ENCODE results near the gene SMIM29. TPM values are rescaled to one million over a fixed set of nuclear protein-coding genes. Genes with fewer than 3 reads are reported as not detected.
A peak's percentile ranks its signal among the peaks of the same experiment; 100 is the strongest.

The SMIM29 gene
- total RNA-seq, 1 donor from 2014 or later, result 9.2 TPM

- no peaks in the 10 kb centered on the region for H3K27me3 ChIP-seq
- TF ChIP-seq CTCF (IDR thresholded peaks at IDR 0.05), result no peak
- no peaks in the 10 kb centered on the region for H3K4me1 ChIP-seq
- H3K9me3 ChIP-seq, result no peaks in the 10 kb centered on the region
- H3K36me3 ChIP-seq, result no peaks in the 10 kb centered on the region
- no peak for DNase-seq (ENCODE audit: low spot score in 2 of 2)
- H3K27ac ChIP-seq, result no peak overlapping the region
- intact Hi-C loops (cut with DNase I), result no loop called here
- H3K4me3 ChIP-seq, result no peak overlapping the region
Measured at GRCh38 chr6:34202329-34203201, 46.2 kb downstream of the SMIM29 start.

GRCh38 chr6:34201455-34202107, 47.2 kb downstream of the SMIM29 start:
- no peak for TF ChIP-seq CTCF (IDR thresholded peaks at IDR 0.05)

GRCh38 chr6:34200340-34200971, 48.4 kb downstream of the SMIM29 start:
- no peak for DNase-seq (ENCODE audit: low spot score in 2 of 2)
- Histone ChIP-seq H3K4me1 (peaks cover 0 to 6% of the 10 kb centered on the region in 2 donors), H3K27ac (no peak overlapping the region), H3K4me3 (no peak overlapping the region), H3K9me3 (no peaks in the 10 kb centered on the region), H3K36me3 (no peaks in the 10 kb centered on the region), H3K27me3 (no peaks in the 10 kb centered on the region)
- intact Hi-C loops (cut with DNase I), result no loop called here
- no peak for TF ChIP-seq CTCF (IDR thresholded peaks at IDR 0.05)

More at GRCh38 chr6:34201455-34202107, 47.2 kb downstream of the SMIM29 start:
- DNase-seq (ENCODE audit: low spot score in 2 of 2), result no peak
- H3K27ac ChIP-seq, result no peak overlapping the region
- no peaks in the 10 kb centered on the region for H3K36me3 ChIP-seq
- H3K27me3 ChIP-seq, result no peaks in the 10 kb centered on the region
- H3K4me1 ChIP-seq, result peaks cover 0 to 3% of the 10 kb centered on the region in 2 donors
- H3K9me3 ChIP-seq, result no peaks in the 10 kb centered on the region
- H3K4me3 ChIP-seq, result no peak overlapping the region
- intact Hi-C loops (cut with DNase I), result no loop called here

GRCh38 chr6:34196833-34197195, 52.0 kb downstream of the SMIM29 start:
- H3K4me3 ChIP-seq, result peak overlapping the region; percentile 57 to 71
- H3K27me3 ChIP-seq, result no peaks in the 10 kb centered on the region
- H3K4me1 ChIP-seq, result peaks cover 0 to 6% of the 10 kb centered on the region in 2 donors
- H3K27ac ChIP-seq, result no peak overlapping the region
- TF ChIP-seq CTCF (IDR thresholded peaks at IDR 0.05), result no peak
- no peaks in the 10 kb centered on the region for H3K36me3 ChIP-seq
- intact Hi-C loops (cut with DNase I), result loop anchor here (1.0 kb wide), 4 partner anchors 52 to 412 kb away; partner anchors contain the start of genes NUDT3 and SMIM29
- no peaks in the 10 kb centered on the region for H3K9me3 ChIP-seq
- no peak for DNase-seq (ENCODE audit: low spot score in 2 of 2)

Other genes starting within 250 kb of the SMIM29 start
- gene GRM4, start 102.9 kb downstream of the SMIM29 start, total RNA-seq, result not detected
- gene HMGA1, start 12.1 kb downstream of the SMIM29 start, total RNA-seq, result 21.4 TPM
- 18.8 TPM for gene NUDT3, start 143.7 kb upstream of the SMIM29 start, total RNA-seq
- 1,703 TPM for gene RPS10, start 177.1 kb upstream of the SMIM29 start, total RNA-seq
- gene PACSIN1, start 217.1 kb upstream of the SMIM29 start, total RNA-seq, result not detected

Data from ascending aorta (tissue), 2 donors.